Keratinocyte (primary cell): Measurements from ENCODE around the gene TANGO2.

Source experiments
- EZH2 ChIP-seq: IDR thresholded peaks from one replicate; pipeline ENCODE4 v1.6.1; 2012; ENCODE audit warnings: inconsistent platforms, mild to moderate bottlenecking, low read length, moderate library complexity
- TF ChIP-seq, protein P1 (sequence below), 3 experiments: IDR thresholded peaks in 1 of 3; conservative IDR thresholded peaks in 1 of 3; optimal IDR thresholded peaks in 1 of 3; 2 replicates in 2 of 3; 3 replicates in 1 of 3; pipeline versions ENCODE3 to v1.5.1; 2011; ENCODE audit warnings: low read length in 3 of 3, mild to moderate bottlenecking in 3 of 3, moderate library complexity in 2 of 3, control low read depth in 1 of 3, inconsistent platforms in 1 of 3; ENCODE audit not compliant: insufficient read depth in 2 of 3; ENCODE audit errors: extremely low read depth in 1 of 3

DNA sequence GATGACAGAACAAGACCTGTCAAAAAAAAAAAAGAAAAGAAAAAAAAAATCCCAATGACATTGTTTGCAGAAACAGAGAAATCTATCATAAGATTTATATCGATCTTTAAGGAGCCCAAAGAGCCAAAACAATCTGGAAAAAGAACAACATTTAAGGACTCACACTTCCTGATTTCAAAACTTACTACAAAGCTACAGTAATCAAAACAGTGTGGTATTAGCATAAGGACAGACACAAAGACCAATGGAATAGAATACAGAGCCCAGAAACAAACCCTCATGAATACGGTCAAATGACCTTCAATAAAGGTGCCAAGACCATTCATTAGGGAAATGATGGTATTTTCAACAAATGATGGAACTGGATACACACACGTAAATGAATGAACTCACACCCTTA is 16.4 kb upstream of the TANGO2 start:
- TF ChIP-seq, protein P1, sequence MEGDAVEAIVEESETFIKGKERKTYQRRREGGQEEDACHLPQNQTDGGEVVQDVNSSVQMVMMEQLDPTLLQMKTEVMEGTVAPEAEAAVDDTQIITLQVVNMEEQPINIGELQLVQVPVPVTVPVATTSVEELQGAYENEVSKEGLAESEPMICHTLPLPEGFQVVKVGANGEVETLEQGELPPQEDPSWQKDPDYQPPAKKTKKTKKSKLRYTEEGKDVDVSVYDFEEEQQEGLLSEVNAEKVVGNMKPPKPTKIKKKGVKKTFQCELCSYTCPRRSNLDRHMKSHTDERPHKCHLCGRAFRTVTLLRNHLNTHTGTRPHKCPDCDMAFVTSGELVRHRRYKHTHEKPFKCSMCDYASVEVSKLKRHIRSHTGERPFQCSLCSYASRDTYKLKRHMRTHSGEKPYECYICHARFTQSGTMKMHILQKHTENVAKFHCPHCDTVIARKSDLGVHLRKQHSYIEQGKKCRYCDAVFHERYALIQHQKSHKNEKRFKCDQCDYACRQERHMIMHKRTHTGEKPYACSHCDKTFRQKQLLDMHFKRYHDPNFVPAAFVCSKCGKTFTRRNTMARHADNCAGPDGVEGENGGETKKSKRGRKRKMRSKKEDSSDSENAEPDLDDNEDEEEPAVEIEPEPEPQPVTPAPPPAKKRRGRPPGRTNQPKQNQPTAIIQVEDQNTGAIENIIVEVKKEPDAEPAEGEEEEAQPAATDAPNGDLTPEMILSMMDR (optimal IDR thresholded peaks at IDR 0.05 in 1 of 3, IDR thresholded peaks at IDR 0.05 in 1 of 3, conservative IDR thresholded peaks at IDR 0.05 in 1 of 3; ENCODE audit: extremely low read depth in 1 of 3, insufficient read depth in 2 of 3, low read length in 3 of 3): no peak
- no peak for TF ChIP-seq EZH2
